ENCODE results near the gene PGM2. TPM values are rescaled to one million over a fixed set of nuclear protein-coding genes. Genes with fewer than 3 reads are reported as not detected.
"Not testable (repeated sequence)": the region's sequence is repeated elsewhere in the genome, so short reads cannot be mapped to it uniquely, and the experiment has no call there.

Gene PGM2
- polyA plus RNA-seq, 1 donor, result 7.5 TPM

DNA sequence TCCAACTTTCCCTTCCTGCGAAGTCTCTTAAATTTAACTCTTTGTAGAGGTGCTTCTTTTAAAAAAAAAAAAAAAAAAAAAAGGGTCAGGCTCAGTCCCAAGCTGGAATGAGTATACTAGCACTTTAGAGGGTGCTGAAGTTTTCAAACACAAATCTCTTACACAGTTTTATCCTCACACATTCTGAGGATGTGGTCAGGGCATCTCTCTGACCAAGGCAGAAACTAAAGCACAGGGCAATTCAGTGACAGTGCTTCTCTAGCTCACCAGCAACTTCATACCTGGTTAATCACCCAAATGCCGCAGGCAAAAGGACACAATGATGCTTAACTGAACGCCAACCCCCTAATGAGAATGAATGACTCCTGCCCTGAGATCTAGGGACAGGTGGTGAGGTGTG, 9.8 kb upstream of the PGM2 start:
- DNase-seq (ENCODE audit: low read depth), result no peak

- DNase-seq (ENCODE audit: low read depth), result no peak
These were observed 7.7 kb upstream of the PGM2 start for GRCh38 chr4:37818752-37819151.

DNA sequence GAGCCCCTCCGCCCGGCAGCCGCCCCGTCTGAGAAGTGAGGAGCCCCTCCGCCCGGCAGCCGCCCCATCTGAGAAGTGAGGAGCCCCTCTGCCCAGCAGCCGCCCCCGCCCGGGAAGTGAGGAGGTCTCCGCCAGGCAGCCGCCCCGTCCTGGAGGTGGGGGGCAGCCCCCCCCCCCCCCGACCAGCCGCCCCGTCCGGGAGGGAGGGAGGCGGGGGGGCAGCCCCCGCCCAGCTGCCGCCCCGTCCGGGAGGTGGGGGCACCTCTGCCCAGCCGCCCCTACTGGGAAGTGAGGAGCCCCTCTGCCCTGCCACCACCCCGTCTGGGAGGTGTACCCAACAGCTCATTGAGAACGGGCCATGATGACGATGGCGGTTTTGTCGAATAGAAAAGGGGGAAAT, 6.0 kb upstream of the PGM2 start:
- DNase-seq (ENCODE audit: low read depth), result not testable (repeated sequence)

DNA sequence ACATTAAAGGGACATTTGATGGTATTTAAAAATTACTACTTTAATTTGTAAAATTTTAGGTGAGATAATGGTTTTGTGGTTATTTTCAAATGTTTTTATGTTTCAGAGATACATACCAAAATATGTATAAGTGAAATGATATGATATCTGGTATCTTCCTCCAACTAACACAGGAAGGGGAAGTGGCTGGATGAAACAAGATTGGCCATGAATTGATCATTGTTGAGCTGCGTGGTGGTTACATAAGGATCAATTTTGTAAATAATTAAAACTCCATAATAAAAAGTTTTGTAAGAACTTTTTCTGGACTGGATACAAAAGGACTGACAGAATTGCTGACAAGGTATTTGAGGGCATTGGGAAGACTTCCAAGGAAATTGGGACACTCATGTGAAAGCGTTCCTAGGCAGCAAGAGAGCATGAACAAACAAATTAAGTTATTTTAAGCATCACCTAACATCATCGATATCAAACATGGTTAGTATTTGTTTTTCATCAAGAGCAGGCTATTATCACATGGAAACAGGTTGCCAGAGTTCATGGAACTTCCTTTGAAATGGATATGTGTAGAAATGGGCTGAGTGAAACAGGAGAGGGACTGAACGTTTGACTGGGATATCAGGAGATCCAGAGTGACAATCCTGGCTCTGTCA, 4.4 kb upstream of the PGM2 start:
- no peak for DNase-seq (ENCODE audit: low read depth)

- not testable (repeated sequence) for DNase-seq (ENCODE audit: low read depth)
These were observed 985 bp upstream of the PGM2 start for GRCh38 chr4:37825501-37825900.

- DNase-seq (ENCODE audit: low read depth), result no peak
These were observed 555 bp upstream of the PGM2 start for GRCh38 chr4:37825968-37826294.

GRCh38 chr4:37827030-37827685, 672 bp downstream of the PGM2 start:
- no peak for DNase-seq (ENCODE audit: low read depth)

DNA sequence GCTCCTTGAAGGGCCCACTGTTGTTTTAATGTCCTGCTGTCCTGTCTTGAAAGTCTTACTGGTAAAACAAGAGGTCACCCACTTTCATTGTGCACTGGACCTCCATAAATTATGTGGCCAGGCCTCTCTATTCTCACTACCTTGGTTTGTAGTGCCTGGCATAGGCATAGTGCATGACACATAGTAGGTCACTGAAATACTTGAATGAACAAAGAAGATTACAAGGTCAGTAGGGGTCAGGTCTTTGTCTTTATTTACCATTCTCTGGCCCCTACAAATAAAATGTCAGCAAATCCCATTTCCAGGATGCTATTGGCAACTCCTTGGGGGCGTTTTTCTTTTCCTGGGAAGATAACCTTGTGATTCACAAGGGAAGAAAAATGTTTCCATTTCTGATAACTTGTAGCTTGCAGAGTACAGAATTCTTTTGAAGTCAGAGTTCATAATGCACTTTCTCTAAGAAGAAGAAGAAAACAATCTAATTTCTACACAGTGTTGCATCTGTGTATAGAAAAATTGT, 1.4 kb downstream of the PGM2 start:
- DNase-seq (ENCODE audit: low read depth), result no peak

DNA sequence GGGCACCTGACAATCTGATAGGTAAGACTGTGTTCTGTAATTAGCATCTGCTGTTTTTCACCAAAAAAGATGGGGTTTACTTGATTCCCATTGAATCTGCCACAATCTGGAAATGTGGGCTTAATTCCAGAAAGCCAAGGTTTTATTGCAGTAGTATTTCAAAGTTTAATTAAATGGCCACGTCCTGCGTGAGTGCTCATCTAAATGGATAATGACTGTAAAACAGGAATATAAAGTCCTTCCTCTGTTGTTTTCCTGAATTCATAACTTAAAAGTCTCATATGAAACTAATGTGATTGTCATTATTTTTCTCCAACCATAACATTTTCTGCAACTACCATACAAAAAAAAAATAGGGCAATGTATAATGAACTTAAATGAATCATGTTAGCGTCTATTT, 2.4 kb downstream of the PGM2 start:
- no peak for DNase-seq (ENCODE audit: low read depth)

DNA sequence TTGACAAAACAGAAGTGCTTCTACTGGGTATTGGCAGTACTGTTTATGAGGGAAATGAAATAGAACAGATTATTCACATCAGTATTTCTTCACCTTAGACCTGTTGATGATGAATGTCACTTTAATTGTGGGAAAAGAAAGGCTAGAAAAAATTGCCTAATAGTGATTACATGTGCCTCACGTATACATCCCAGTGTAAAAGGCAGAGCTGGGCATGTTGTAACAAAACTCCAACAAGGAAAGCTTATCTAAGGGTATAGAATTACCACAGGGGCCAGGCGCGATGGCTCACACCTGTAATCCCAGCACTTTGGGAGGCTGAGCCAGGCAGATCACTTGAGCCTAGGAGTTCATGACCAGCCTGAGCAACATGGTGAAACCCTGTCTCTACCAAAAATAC, 4.2 kb downstream of the PGM2 start:
- DNase-seq (ENCODE audit: low read depth), result no peak

DNA sequence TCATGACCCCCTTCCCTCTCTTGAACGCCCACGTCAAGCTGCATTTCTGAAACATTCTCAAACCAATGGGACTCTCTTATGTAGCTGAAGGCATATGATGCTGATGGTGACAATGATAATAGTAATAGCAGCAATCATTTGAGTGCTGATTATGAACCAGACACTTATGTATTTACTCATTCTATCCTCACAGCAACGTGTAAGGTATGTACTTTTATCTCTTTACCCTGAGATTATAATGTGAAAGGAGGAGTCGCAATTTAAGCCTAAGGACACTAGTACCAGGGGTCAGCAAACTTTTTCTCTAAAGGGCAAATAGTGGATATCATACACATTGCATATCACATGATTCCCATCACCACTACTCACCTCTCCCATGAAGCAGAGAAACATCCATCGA, 8.5 kb downstream of the PGM2 start:
- DNase-seq (ENCODE audit: low read depth), result no peak

DNA sequence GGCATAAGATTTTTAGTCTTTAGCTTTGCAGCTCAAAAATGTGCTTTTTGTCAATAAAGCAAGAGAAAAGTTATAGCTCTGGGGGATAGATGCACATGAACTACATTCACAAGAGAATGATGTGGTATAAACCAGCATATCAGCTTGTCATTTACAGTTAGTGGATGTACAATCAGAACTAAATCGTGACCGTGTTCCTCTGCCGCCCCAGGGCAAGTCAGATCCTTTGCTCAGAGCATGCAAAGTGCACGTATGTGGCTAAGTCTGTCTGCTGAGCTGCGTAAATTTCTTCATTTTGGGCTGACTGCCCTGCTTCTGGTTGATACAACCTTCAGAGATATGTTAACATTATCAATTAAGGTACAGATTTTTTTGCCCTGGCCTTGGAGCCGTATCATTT, 9.3 kb downstream of the PGM2 start:
- no peak for DNase-seq (ENCODE audit: low read depth)

- no peak for DNase-seq (ENCODE audit: low read depth)
These were observed 9.8 kb downstream of the PGM2 start for GRCh38 chr4:37836274-37836673.

DNA sequence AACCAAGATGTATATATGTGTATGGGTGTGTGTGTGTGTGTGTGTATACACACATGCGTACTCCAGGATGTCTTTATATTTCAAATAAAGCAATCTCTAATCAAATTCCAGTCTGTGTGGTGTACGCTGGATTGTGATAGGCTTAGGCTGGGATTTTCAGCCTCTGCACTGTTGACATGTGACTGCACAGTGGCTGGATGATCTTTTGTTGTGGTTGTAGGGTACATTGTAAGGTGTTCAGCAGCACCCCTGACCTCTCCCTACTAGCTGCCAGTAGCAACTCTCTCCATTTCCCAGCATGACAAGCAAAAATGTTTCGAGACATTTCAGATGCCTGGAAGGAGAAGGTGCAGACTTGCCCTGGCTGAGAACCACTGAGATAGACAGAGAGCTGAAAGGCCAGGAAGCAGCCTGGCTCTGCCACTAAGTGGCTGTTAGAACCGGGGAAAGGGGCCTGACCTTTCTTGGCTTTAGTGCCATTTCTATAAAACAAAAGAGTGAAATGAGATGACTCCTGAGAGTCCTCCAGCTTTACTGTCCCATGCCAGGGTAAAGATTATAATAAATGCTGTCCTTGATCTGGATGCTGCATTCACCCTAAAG, 10.5 kb downstream of the PGM2 start:
- no peak for DNase-seq (ENCODE audit: low read depth)

DNA sequence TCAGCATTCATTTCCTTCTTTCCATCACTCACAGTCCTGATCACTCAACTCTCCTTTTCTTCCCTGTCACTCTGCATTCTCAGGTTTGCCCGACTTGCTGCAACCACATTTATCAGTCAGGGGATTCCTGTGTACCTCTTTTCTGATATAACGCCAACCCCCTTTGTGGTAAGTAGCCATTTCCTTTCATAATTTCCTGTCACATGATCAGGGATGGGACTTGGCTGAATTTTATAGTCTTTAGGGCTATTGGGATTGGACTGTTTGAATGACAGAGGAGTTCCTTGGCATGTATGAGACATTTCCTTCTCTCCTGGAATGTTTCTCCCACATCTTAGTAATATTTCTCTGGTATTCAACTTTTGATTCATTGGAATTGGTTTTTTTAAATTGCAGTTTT, 11.0 kb downstream of the PGM2 start:
- no peak for DNase-seq (ENCODE audit: low read depth)

GRCh38 chr4:37839426-37839825, 12.9 kb downstream of the PGM2 start:
- no peak for DNase-seq (ENCODE audit: low read depth)

- DNase-seq (ENCODE audit: low read depth), result no peak
These were observed 17.7 kb downstream of the PGM2 start for GRCh38 chr4:37844204-37844603.

GRCh38 chr4:37845201-37845600, 18.7 kb downstream of the PGM2 start:
- no peak for DNase-seq (ENCODE audit: low read depth)

- DNase-seq (ENCODE audit: low read depth), result no peak
These were observed 20.9 kb downstream of the PGM2 start for GRCh38 chr4:37847311-37847884.

DNA sequence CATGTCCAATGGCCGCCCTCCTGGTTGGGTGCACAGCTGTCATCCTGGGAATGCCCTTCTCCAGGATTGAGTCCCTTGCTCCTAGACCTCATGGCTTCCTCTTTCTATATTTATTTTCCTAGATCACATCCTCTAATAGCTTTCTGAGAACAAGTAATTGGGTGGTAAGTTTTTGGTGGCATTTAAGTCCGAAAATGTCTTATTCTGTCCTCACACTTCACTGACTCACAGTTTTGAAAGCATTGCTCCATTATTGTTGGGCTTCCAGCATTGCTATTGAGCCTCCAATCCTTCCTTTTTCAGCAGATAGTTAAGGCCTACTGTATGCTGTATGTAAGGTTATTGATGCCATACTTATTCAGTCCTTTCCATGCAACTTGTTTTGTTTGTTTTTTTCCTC, 25.9 kb downstream of the PGM2 start:
- DNase-seq (ENCODE audit: low read depth), result no peak

DNA sequence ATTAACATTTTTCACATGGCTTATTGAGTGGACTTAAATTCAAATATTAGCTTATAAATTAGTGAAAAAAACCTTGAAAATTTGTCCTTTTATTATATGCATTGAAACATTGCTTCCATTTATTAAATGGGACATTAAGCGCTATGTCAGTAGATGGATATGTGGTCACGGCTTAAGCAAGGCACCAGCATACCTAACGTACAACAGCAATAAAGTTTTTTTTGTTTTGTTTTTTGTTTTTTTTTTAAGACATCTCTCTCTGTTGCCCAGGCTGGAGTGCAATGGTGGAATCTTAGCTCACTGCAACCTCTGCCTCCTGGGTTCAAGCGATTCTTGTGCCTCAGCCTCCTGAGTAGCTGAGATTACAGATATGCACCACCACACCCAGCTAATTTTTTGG, 31.6 kb downstream of the PGM2 start:
- DNase-seq (ENCODE audit: low read depth), result no peak

- no peak for DNase-seq (ENCODE audit: low read depth)
These were observed 32.4 kb downstream of the PGM2 start for GRCh38 chr4:37858872-37859271.

DNA sequence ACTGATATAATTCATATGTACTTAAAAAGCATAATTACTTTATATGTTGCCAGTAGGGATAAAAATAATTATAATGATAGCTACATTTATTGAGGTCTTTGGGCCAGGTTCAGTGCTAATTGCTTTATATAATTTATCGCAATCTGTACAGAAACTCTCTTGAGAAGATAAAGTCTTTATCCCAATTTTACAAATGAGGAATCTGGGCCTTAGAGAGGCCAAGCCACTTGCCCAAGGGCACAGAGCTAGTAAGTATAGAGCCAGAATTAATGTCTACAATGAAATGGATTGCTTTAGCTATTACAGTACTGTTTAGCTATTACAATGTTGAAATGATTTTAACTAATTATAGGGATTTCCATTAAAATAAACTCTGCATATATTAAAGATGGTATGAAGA, 33.8 kb downstream of the PGM2 start:
- DNase-seq (ENCODE audit: low read depth), result no peak
